HG03103 (cell line): Measurements from ENCODE around the gene ANGEL1.
A peak's percentile ranks its signal among the peaks of the same experiment; 100 is the strongest.

ENCODE experiments used
- ATAC-seq: cut with Tn5 transposase; IDR thresholded peaks from one replicate; pipeline ENCODE4 v1.9.1; 2021; ENCODE audit warnings: low read depth; ENCODE audit not compliant: unreplicated experiment

Gene ANGEL1

GRCh38 chr14:76812422-76813383 is at the start of gene ANGEL1:
TSS of gene ANGEL1 (minus strand) at chr14:76812882. CDS start at chr14:76812827, 55 bp downstream.
- ATAC-seq: peak; percentile 77

- ATAC-seq: no peak
Observed at GRCh38 chr14:76861574-76862255, 49.0 kb upstream of the ANGEL1 start.

- ATAC-seq: no peak
Observed at GRCh38 chr14:76856769-76857168, 44.1 kb upstream of the ANGEL1 start.

GRCh38 chr14:76855066-76855465 is 42.4 kb upstream of the ANGEL1 start:
- no peak for ATAC-seq

- no peak for ATAC-seq
Observed at GRCh38 chr14:76848879-76849278, 36.2 kb upstream of the ANGEL1 start.

- no peak for ATAC-seq
Observed at GRCh38 chr14:76846331-76847047, 33.8 kb upstream of the ANGEL1 start.

GRCh38 chr14:76844223-76844622 is 31.5 kb upstream of the ANGEL1 start:
- no peak for ATAC-seq

GRCh38 chr14:76842414-76842813 is 29.7 kb upstream of the ANGEL1 start:
- ATAC-seq: no peak

- ATAC-seq: no peak
Observed at GRCh38 chr14:76837524-76837923, 24.8 kb upstream of the ANGEL1 start.

- no peak for ATAC-seq
Observed at GRCh38 chr14:76836029-76836630, 23.4 kb upstream of the ANGEL1 start.

- ATAC-seq: no peak
Observed at GRCh38 chr14:76834241-76834661, 21.6 kb upstream of the ANGEL1 start.

GRCh38 chr14:76833011-76833410 is 20.3 kb upstream of the ANGEL1 start:
- no peak for ATAC-seq

GRCh38 chr14:76832503-76832988 is 19.9 kb upstream of the ANGEL1 start:
- ATAC-seq: no peak

GRCh38 chr14:76830556-76830955 is 17.9 kb upstream of the ANGEL1 start:
- ATAC-seq: no peak

- no peak for ATAC-seq
Observed at GRCh38 chr14:76829650-76830421, 17.2 kb upstream of the ANGEL1 start.

- no peak for ATAC-seq
Observed at GRCh38 chr14:76829013-76829365, 16.3 kb upstream of the ANGEL1 start.

- ATAC-seq: no peak
Observed at GRCh38 chr14:76828339-76829012, 15.8 kb upstream of the ANGEL1 start.

GRCh38 chr14:76827696-76828296 is 15.1 kb upstream of the ANGEL1 start:
- ATAC-seq: no peak

GRCh38 chr14:76826122-76826521 is 13.4 kb upstream of the ANGEL1 start, which contains the start of gene LRRC74A:
TSS of gene LRRC74A (plus strand) at chr14:76826408. CDS start at chr14:76826698, 290 bp downstream.
- no peak for ATAC-seq
